GM12801 (cell line): ENCODE data around the gene SCD5.

ENCODE experiments used
- CTCF ChIP-seq: IDR thresholded peaks from one replicate; pipeline ENCODE4 v1.5.1; 2011; ENCODE audit warnings: control low read depth; ENCODE audit not compliant: insufficient read length; ENCODE audit errors: extremely low read depth

The SCD5 gene

GRCh38 chr4:82644734-82645126, 153.9 kb downstream of the SCD5 start:
- no peak for TF ChIP-seq CTCF

- no peak for TF ChIP-seq CTCF
These were observed 154.4 kb downstream of the SCD5 start for GRCh38 chr4:82643994-82644733.

- TF ChIP-seq CTCF: no peak
These were observed 156.3 kb downstream of the SCD5 start for GRCh38 chr4:82642331-82642730.

DNA sequence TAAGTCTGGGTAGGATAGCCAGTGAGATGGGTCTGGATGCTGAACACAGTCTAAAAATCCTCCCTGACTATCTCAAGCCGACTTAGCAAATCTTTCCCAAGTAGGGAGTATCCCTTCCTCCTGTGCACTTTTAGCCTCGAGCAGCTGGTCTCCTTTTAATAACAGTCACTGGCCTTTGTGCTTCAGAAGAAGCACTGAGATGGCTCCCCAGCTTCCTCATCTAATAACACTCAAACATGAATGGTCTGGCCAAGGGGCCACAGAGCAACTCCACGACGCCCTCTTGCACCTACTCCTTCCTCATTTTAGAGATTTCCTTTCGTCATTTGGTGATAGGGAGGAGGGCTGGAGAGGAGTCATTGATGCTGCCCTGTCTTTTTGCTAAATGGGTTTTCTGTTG, 158.1 kb downstream of the SCD5 start:
- TF ChIP-seq CTCF: no peak

- no peak for TF ChIP-seq CTCF
These were observed 158.6 kb downstream of the SCD5 start for GRCh38 chr4:82639971-82640370.

- no peak for TF ChIP-seq CTCF
These were observed 160.1 kb downstream of the SCD5 start for GRCh38 chr4:82638479-82638878.

GRCh38 chr4:82630079-82630478, 168.5 kb downstream of the SCD5 start:
- TF ChIP-seq CTCF: no peak
